Measurements from ENCODE around the gene GATAD2A.

The GATAD2A gene

GRCh38 chr19:19493841-19494546 lies 88.5 kb downstream of the GATAD2A start:
- H3K4me3 ChIP-seq (replicated peaks; ENCODE audit: insufficient read depth, low read length) = no peak overlapping the region
- TF ChIP-seq POLR2AphosphoS5 (IDR thresholded peaks at IDR 0.05; ENCODE audit: low read depth) (no peak), SPI1 (IDR thresholded peaks at IDR 0.05; ENCODE audit: borderline replicate concordance, low read depth) (no peak), REST (IDR thresholded peaks at IDR 0.05; ENCODE audit: insufficient replicate concordance, low read depth) (no peak), GABPA (IDR thresholded peaks at IDR 0.05; ENCODE audit: low read depth) (no peak)
- TF ChIP-seq, protein P1, sequence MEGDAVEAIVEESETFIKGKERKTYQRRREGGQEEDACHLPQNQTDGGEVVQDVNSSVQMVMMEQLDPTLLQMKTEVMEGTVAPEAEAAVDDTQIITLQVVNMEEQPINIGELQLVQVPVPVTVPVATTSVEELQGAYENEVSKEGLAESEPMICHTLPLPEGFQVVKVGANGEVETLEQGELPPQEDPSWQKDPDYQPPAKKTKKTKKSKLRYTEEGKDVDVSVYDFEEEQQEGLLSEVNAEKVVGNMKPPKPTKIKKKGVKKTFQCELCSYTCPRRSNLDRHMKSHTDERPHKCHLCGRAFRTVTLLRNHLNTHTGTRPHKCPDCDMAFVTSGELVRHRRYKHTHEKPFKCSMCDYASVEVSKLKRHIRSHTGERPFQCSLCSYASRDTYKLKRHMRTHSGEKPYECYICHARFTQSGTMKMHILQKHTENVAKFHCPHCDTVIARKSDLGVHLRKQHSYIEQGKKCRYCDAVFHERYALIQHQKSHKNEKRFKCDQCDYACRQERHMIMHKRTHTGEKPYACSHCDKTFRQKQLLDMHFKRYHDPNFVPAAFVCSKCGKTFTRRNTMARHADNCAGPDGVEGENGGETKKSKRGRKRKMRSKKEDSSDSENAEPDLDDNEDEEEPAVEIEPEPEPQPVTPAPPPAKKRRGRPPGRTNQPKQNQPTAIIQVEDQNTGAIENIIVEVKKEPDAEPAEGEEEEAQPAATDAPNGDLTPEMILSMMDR (IDR thresholded peaks at IDR 0.05; ENCODE audit: insufficient read depth, low read length) = no peak
- no peak for DNase-seq (ENCODE audit: low read depth in 1 of 2, low spot score in 1 of 2)
- H3K27ac ChIP-seq (replicated peaks) = no peak overlapping the region
- H3K27me3 ChIP-seq (ENCODE audit: insufficient read depth, poor library complexity, severe bottlenecking) = no peaks in the 10 kb centered on the region

GRCh38 chr19:19495614-19496603 lies 90.4 kb downstream of the GATAD2A start:
- DNase-seq (ENCODE audit: low read depth in 1 of 2, low spot score in 1 of 2) = no peak
- no peaks in the 10 kb centered on the region for H3K27me3 ChIP-seq (ENCODE audit: insufficient read depth, poor library complexity, severe bottlenecking)
- no peak overlapping the region for H3K4me3 ChIP-seq (replicated peaks; ENCODE audit: insufficient read depth, low read length)
- TF ChIP-seq, protein P1 (IDR thresholded peaks at IDR 0.05; ENCODE audit: insufficient read depth, low read length) = no peak
- TF ChIP-seq POLR2AphosphoS5 (IDR thresholded peaks at IDR 0.05; ENCODE audit: low read depth) (no peak), REST (IDR thresholded peaks at IDR 0.05; ENCODE audit: insufficient replicate concordance, low read depth) (no peak), GABPA (IDR thresholded peaks at IDR 0.05; ENCODE audit: low read depth) (no peak), SPI1 (IDR thresholded peaks at IDR 0.05; ENCODE audit: borderline replicate concordance, low read depth) (no peak)
- no peak overlapping the region for H3K27ac ChIP-seq (replicated peaks)

DNA sequence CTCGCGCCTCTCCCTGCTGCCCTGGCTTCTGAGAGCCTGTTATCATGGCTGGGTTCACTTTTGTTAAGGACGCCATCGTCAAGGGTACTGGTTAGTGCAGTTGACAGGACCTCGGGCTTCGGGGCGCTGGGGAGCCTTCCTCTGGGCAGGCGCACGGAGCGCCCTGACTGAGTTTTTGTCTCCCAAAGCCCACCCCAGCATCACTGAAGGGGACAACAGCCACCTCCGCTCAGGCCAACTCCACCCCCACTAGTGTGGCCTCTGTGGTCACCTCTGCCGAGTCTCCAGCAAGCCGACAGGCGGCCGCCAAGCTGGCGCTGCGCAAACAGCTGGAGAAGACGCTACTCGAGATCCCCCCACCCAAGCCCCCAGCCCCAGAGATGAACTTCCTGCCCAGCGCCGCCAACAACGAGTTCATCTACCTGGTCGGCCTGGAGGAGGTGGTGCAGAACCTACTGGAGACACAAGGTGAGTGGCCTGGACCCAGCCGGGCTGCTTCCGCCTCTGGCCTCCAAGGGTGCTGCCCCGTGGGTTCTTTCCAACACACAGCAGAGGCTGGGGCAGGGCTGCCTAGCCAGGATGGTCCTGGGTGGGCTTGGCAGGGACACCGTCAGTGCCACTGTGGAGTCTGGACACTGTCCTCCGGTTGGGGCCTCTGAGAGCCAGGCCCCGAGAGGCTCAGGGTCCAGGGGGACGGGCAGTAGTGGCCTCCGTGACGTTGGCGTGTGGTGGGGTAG lies 92.9 kb downstream of the GATAD2A start:
- no peak overlapping the region for H3K4me3 ChIP-seq (replicated peaks; ENCODE audit: insufficient read depth, low read length)
- no peaks in the 10 kb centered on the region for H3K27me3 ChIP-seq (ENCODE audit: insufficient read depth, poor library complexity, severe bottlenecking)
- no peak overlapping the region for H3K27ac ChIP-seq (replicated peaks)
- TF ChIP-seq POLR2AphosphoS5 (IDR thresholded peaks at IDR 0.05; ENCODE audit: low read depth) (peak; percentile 40; the same call in 1 of the 2 replicates), SPI1 (IDR thresholded peaks at IDR 0.05; ENCODE audit: borderline replicate concordance, low read depth) (no peak)
- DNase-seq (ENCODE audit: low read depth in 1 of 2, low spot score in 1 of 2) = no peak
